ENCODE data around the gene PRMT9.

Gene PRMT9

DNA sequence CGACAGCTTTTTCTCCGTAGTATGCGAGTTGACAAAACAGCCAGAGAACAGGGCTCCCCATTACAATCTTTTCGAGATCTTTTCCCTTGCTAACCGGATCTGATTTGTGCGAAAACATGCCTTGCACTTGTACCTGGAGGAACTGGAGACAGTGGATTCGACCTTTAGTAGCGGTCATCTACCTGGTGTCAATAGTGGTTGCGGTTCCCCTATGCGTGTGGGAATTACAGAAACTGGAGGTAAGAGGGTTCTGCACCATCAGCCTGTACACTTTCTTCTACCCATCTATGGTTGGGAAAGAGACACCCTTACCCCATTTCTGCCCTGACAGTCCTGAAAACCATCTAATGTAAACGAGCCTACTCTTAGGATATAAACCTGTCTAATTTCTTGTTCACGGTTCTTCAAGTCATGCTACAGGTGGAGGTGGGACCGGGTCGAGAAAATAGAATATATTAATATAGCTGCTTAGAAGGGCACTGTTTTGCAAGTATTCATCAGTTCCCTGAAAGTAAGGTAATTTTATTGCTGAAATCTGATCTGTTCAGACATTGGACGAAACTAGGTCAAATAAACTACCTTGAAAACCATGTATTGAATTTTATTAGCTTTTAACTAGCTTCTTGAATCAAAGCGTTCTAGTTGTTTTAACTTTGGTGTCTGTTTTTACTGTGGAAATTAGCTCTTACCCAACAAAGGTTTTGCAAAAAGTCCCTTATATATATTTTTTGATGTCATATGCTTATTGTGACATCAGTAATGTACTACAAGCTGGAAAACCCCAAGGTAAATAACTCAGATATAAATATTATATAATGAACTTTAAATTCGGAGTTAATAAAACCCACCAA lies 65.9 kb downstream of the PRMT9 start:
- no peak for DNase-seq

- DNase-seq: peak; percentile 99
Observed at GRCh38 chr4:147617173-147617840, 66.7 kb downstream of the PRMT9 start, which contains the start of gene TMEM184C. Gene TMEM184C, plus strand, starts transcription at chr4:147617397. Its CDS starts 560 bp downstream, at chr4:147617957.

GRCh38 chr4:147616849-147617172 lies 67.2 kb downstream of the PRMT9 start:
- DNase-seq: no peak

- DNase-seq: no peak
Observed at GRCh38 chr4:147610686-147611085, 73.3 kb downstream of the PRMT9 start.

GRCh38 chr4:147607471-147607870 lies 76.5 kb downstream of the PRMT9 start:
- DNase-seq: no peak

- no peak for DNase-seq
Observed at GRCh38 chr4:147605499-147605898, 78.5 kb downstream of the PRMT9 start.

GRCh38 chr4:147599769-147600168 lies 84.2 kb downstream of the PRMT9 start:
- no peak for DNase-seq

- DNase-seq: no peak
Observed at GRCh38 chr4:147599206-147599605, 84.8 kb downstream of the PRMT9 start.

DNA sequence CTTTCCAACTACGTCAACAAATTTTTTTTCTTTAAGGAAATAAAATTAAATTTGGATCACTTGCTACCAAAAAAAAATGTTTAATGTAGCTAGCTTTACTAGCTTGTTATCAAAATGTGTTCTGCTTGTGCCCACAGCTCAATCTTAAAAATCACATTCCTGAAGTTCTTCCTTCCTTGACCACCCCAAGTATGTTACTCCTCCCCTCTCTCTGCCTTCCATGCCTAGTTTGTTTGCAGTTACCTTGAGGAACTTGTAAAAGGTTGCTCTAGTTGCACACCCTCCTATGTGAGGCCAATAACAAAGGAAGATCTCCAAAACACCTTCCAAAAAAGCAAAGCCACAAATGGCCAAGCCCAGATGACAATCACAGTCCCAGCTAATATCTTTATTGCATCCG lies 86.4 kb downstream of the PRMT9 start:
- no peak for DNase-seq

GRCh38 chr4:147596981-147597380 lies 87.0 kb downstream of the PRMT9 start:
- DNase-seq: no peak

DNA sequence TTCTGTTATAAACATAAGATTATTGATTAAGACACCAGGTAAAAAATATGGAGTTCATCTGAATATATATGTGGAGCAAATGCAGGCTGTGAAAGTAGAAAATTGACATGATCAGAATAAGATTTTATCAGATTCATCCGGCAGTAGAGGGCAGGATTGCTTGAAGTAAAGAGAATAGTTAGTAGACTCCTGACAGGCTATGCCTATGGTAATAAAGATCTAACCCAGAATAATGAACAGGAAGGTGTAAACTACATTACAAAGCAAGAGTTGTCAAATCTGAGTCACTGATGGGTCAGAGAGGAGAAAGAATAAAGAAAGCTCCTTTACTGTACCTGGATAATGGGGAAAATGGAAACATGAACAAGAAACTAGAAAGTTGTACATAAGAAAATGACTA lies 87.6 kb downstream of the PRMT9 start:
- DNase-seq: no peak

GRCh38 chr4:147594578-147594977 lies 89.4 kb downstream of the PRMT9 start:
- no peak for DNase-seq

DNA sequence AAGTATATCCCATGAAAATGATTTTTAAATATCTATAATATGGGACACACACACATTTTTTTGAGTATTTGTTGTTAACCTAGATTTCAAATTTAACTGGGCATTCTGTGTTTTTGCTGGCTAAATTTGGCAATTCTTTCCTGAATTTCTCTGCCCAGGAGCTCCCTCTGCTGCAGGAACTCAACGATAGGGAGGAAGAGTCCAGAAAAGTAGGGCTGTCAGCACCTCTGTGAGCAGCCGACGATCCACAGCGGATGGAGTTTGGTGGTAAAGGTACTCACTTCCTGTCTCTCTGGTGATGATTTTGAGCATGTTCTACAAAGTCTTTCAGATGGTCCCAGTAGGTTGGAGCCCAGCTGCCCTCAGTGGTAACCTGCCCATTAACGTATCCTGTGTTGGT lies 89.9 kb downstream of the PRMT9 start:
- DNase-seq: no peak

DNA sequence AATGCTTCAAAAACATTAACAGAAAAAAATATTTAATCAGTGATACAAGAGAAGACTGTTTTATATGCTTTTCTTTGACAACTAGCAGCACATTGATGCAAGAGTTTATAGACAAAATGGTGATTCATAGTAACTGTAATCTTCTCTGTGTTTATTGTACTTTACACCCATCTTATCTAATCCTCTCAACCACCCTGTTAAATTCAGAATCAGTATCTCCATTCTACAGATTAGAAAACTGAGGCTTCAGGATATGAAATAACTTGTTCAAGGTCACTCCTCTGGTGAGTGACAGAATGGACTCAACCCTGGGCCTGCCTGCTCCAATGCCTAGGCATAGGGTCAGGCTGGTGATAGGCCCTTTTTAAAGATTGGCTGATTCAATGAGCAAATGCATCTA lies 92.9 kb downstream of the PRMT9 start:
- DNase-seq: no peak

GRCh38 chr4:147590249-147590920 lies 93.6 kb downstream of the PRMT9 start:
- peak; percentile 44 for DNase-seq

DNA sequence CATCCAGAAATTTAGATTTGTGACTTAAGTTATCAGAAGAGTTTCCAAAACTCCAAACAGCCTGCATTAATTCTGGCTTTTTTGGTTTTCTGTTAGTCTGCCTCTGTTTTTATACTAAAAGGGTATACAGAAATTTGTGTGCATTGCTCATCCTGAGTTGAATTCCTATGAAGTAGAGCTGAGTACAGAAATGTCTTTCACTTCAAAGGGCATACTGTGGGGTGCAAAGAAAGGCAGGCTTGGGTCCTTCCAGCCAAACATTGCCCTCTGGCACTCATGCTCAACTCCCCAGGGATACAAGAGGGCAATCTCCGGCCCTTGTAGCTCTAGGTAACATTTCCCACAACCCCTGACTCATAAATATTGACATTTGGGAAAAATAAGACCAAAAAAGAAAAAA lies 94.4 kb downstream of the PRMT9 start:
- no peak for DNase-seq
